Mesendoderm (in vitro differentiated cells): Measurements from ENCODE around the gene SLIT3.

Experiments used
- DNase-seq: peaks from one replicate; pipeline ENCODE4 v3.0.0; 2013
- H2AK5ac ChIP-seq: 2 replicates; pipeline ENCODE4 v1.6.1; 2013; ENCODE audit warnings: low read length, inconsistent platforms
- H2BK120ac ChIP-seq: 2 replicates; pipeline ENCODE4 v1.6.1; 2013; ENCODE audit warnings: low read depth, mild to moderate bottlenecking, low read length, moderate library complexity, mixed read lengths
- H2BK15ac ChIP-seq: replicated peaks from 2 replicates; pipeline ENCODE4 v1.6.1; 2013; ENCODE audit warnings: low read depth, mild to moderate bottlenecking, moderate library complexity
- H2BK5ac ChIP-seq: 2 replicates; pipeline ENCODE4 v1.6.1; 2013; ENCODE audit warnings: low read length, inconsistent platforms
- H3K18ac ChIP-seq: 2 replicates; pipeline ENCODE4 v1.6.1; 2013; ENCODE audit warnings: mild to moderate bottlenecking, low read length, mixed read lengths
- H3K23ac ChIP-seq: one replicate; pipeline ENCODE4 v1.6.1; 2013; ENCODE audit warnings: low read length
- H3K27ac ChIP-seq: 2 replicates; pipeline ENCODE4 v1.5.1; 2013; ENCODE audit warnings: low read depth, mild to moderate bottlenecking, inconsistent platforms, low read length, moderate library complexity
- H3K27me3 ChIP-seq: 2 replicates; pipeline ENCODE4 v1.6.1; 2013; ENCODE audit warnings: low read length, control low read depth, mild to moderate bottlenecking, inconsistent platforms; ENCODE audit not compliant: insufficient read depth, poor library complexity
- H3K36me3 ChIP-seq: 2 replicates; pipeline ENCODE4 v1.6.1; 2013; ENCODE audit warnings: low read length, inconsistent platforms; ENCODE audit not compliant: control insufficient read depth, insufficient read depth
- H3K4ac ChIP-seq: one replicate; pipeline ENCODE4 v1.6.1; 2013; ENCODE audit warnings: low read depth, mild to moderate bottlenecking, low read length, moderate library complexity
- H3K4me1 ChIP-seq: 2 replicates; pipeline ENCODE4 v1.6.1; 2013; ENCODE audit warnings: low read depth, low read length, inconsistent platforms; ENCODE audit not compliant: control insufficient read depth
- H3K4me2 ChIP-seq: 2 replicates; pipeline ENCODE4 v1.6.1; 2013; ENCODE audit warnings: low read length
- H3K4me3 ChIP-seq: 2 replicates; pipeline ENCODE4 v1.5.1; 2013; ENCODE audit warnings: mild to moderate bottlenecking, low read length
- H3K56ac ChIP-seq: one replicate; pipeline ENCODE4 v1.6.1; 2013; ENCODE audit warnings: low read length
- H3K79me1 ChIP-seq: 2 replicates; pipeline ENCODE4 v1.6.1; 2013; ENCODE audit warnings: low read length, inconsistent platforms
- H3K79me2 ChIP-seq: 2 replicates; pipeline ENCODE4 v1.6.1; 2013; ENCODE audit warnings: mild to moderate bottlenecking, low read length; ENCODE audit not compliant: control insufficient read depth, insufficient read depth
- H3K9ac ChIP-seq: 2 replicates; pipeline ENCODE4 v1.6.1; 2013; ENCODE audit warnings: low read length, inconsistent platforms
- H4K5ac ChIP-seq: one replicate; pipeline ENCODE4 v1.6.1; 2013; ENCODE audit warnings: low read length
- H4K8ac ChIP-seq: one replicate; pipeline ENCODE4 v1.6.1; 2013; ENCODE audit warnings: low read depth, mild to moderate bottlenecking, control low read depth, low read length, moderate library complexity
- WGBS: extraction: QIAGEN DNeasy Blood & Tissue Kit; methylation state at CpG from one replicate; pipeline ENCODE4 v1.1.7; 2013; ENCODE audit warnings: low lambda C conversion rate, missing lambda C conversion rate; ENCODE audit not compliant: insufficient coverage; ENCODE audit errors: extremely low coverage; 5-methylcytosine and 5-hydroxymethylcytosine counted together

Gene SLIT3

GRCh38 chr5:168870910-168871309 lies 430.0 kb downstream of the SLIT3 start:
- Histone ChIP-seq H4K8ac (no peak overlapping the region), H3K9ac (no peak overlapping the region), H3K56ac (no peak overlapping the region), H2AK5ac (no peak overlapping the region), H3K79me2 (no peaks in the 10 kb centered on the region), H3K36me3 (no peaks in the 10 kb centered on the region), H4K5ac (no peak overlapping the region), H3K23ac (no peak overlapping the region), H3K79me1 (no peaks in the 10 kb centered on the region), H3K4me3 (no peak overlapping the region), H2BK15ac (no peak overlapping the region), H3K27ac (no peak overlapping the region), H3K27me3 (no peaks in the 10 kb centered on the region), H3K18ac (no peak overlapping the region), H2BK120ac (no peak overlapping the region), H3K4me2 (no peak overlapping the region), H2BK5ac (no peak overlapping the region), H3K4me1 (peaks cover 2% of the 10 kb centered on the region), H3K4ac (no peak overlapping the region)
- WGBS = no CpG with 5 or more reads among the region's 9 CpGs
- DNase-seq = no peak

- no peak overlapping the region for H4K8ac ChIP-seq
- H3K27me3 ChIP-seq = no peaks in the 10 kb centered on the region
- peaks cover 2% of the 10 kb centered on the region for H3K4me1 ChIP-seq
- no peak overlapping the region for H2BK5ac ChIP-seq
- no peak overlapping the region for H2BK120ac ChIP-seq
- H3K23ac ChIP-seq = no peak overlapping the region
- WGBS = no CpG with 5 or more reads among the region's 12 CpGs
- no peak overlapping the region for H3K9ac ChIP-seq
- no peak overlapping the region for H3K4me2 ChIP-seq
- no peaks in the 10 kb centered on the region for H3K79me1 ChIP-seq
- H3K4ac ChIP-seq = no peak overlapping the region
- H2BK15ac ChIP-seq = no peak overlapping the region
- no peaks in the 10 kb centered on the region for H3K36me3 ChIP-seq
- H3K79me2 ChIP-seq = no peaks in the 10 kb centered on the region
- no peak overlapping the region for H3K27ac ChIP-seq
- DNase-seq = no peak
- H2AK5ac ChIP-seq = no peak overlapping the region
- no peak overlapping the region for H3K4me3 ChIP-seq
- H3K18ac ChIP-seq = no peak overlapping the region
- no peak overlapping the region for H3K56ac ChIP-seq
- H4K5ac ChIP-seq = no peak overlapping the region
These were observed 431.2 kb downstream of the SLIT3 start for GRCh38 chr5:168869615-168870227.

GRCh38 chr5:168867241-168867640 lies 433.7 kb downstream of the SLIT3 start:
- Histone ChIP-seq H2BK5ac (no peak overlapping the region), H3K56ac (no peak overlapping the region), H2BK15ac (no peak overlapping the region), H3K27ac (no peak overlapping the region), H3K18ac (no peak overlapping the region), H4K8ac (no peak overlapping the region), H3K27me3 (no peaks in the 10 kb centered on the region), H2BK120ac (no peak overlapping the region), H3K79me1 (no peaks in the 10 kb centered on the region), H2AK5ac (no peak overlapping the region), H3K36me3 (no peaks in the 10 kb centered on the region), H3K4me2 (no peak overlapping the region), H4K5ac (no peak overlapping the region), H3K79me2 (no peaks in the 10 kb centered on the region), H3K4me3 (no peak overlapping the region), H3K23ac (no peak overlapping the region), H3K9ac (no peak overlapping the region), H3K4me1 (peaks cover 2% of the 10 kb centered on the region), H3K4ac (no peak overlapping the region)
- DNase-seq = no peak
- WGBS = no CpG with 5 or more reads among the region's 4 CpGs

GRCh38 chr5:168865968-168866367 lies 435.0 kb downstream of the SLIT3 start:
- Histone ChIP-seq H2BK120ac (no peak overlapping the region), H3K79me1 (no peaks in the 10 kb centered on the region), H2BK15ac (no peak overlapping the region), H3K27me3 (no peaks in the 10 kb centered on the region), H2BK5ac (no peak overlapping the region), H3K4me2 (no peak overlapping the region), H3K18ac (no peak overlapping the region), H3K56ac (peak overlapping the region; percentile 73), H3K4ac (no peak overlapping the region), H3K27ac (no peak overlapping the region), H3K4me3 (no peak overlapping the region), H4K8ac (no peak overlapping the region), H3K23ac (no peak overlapping the region), H4K5ac (no peak overlapping the region), H3K79me2 (no peaks in the 10 kb centered on the region), H2AK5ac (no peak overlapping the region), H3K9ac (peak overlapping the region; percentile 34), H3K4me1 (peaks cover 2% of the 10 kb centered on the region), H3K36me3 (no peaks in the 10 kb centered on the region)
- WGBS = no CpG with 5 or more reads among the region's 5 CpGs
- peak; percentile 40 for DNase-seq

- Histone ChIP-seq H2AK5ac (no peak overlapping the region), H3K56ac (no peak overlapping the region), H4K5ac (no peak overlapping the region), H3K4me1 (peaks cover 6% of the 10 kb centered on the region), H3K36me3 (no peaks in the 10 kb centered on the region), H3K27ac (no peak overlapping the region), H2BK15ac (no peak overlapping the region), H3K23ac (no peak overlapping the region), H3K79me2 (no peaks in the 10 kb centered on the region), H3K27me3 (no peaks in the 10 kb centered on the region), H3K4me2 (no peak overlapping the region), H3K4ac (no peak overlapping the region), H2BK120ac (no peak overlapping the region), H3K9ac (no peak overlapping the region), H2BK5ac (no peak overlapping the region), H3K4me3 (no peak overlapping the region), H4K8ac (no peak overlapping the region), H3K18ac (no peak overlapping the region), H3K79me1 (no peaks in the 10 kb centered on the region)
- no peak for DNase-seq
- WGBS = no CpG with 5 or more reads among the region's 5 CpGs
These were observed 437.9 kb downstream of the SLIT3 start for GRCh38 chr5:168863021-168863420.

- no peaks in the 10 kb centered on the region for H3K36me3 ChIP-seq
- H3K4me1 ChIP-seq = peaks cover 4% of the 10 kb centered on the region
- H3K56ac ChIP-seq = peak overlapping the region; percentile 60
- H3K4ac ChIP-seq = no peak overlapping the region
- peak; percentile 47 for DNase-seq
- H4K8ac ChIP-seq = no peak overlapping the region
- H2BK5ac ChIP-seq = no peak overlapping the region
- no peaks in the 10 kb centered on the region for H3K27me3 ChIP-seq
- no CpG with 5 or more reads among the region's 1 CpG for WGBS
- H3K79me1 ChIP-seq = no peaks in the 10 kb centered on the region
- peak overlapping the region; percentile 69 for H3K18ac ChIP-seq
- H3K79me2 ChIP-seq = no peaks in the 10 kb centered on the region
- no peak overlapping the region for H3K4me2 ChIP-seq
- H2BK15ac ChIP-seq = no peak overlapping the region
- no peak overlapping the region for H4K5ac ChIP-seq
- H2BK120ac ChIP-seq = no peak overlapping the region
- no peak overlapping the region for H3K23ac ChIP-seq
- H2AK5ac ChIP-seq = no peak overlapping the region
- H3K4me3 ChIP-seq = no peak overlapping the region
- H3K27ac ChIP-seq = no peak overlapping the region
- H3K9ac ChIP-seq = no peak overlapping the region
These were observed 440.4 kb downstream of the SLIT3 start for GRCh38 chr5:168860503-168860902.
